ENCODE measurements around the gene PTTG1IP. TPM values are rescaled to one million over a fixed set of nuclear protein-coding genes. Genes with fewer than 3 reads are reported as not detected.

The PTTG1IP gene
- total RNA-seq, 1 experiment from 2014 or later = 96.0 TPM

- Mint-ChIP-seq H3K36me3 (peaks cover 69% of the 10 kb centered on the region), H3K4me3 (no peak overlapping the region), H3K4me1 (no peaks in the 10 kb centered on the region), H3K27me3 (ENCODE audit: low read depth) (no peaks in the 10 kb centered on the region), H3K27ac (no peak overlapping the region), H3K9me3 (no peaks in the 10 kb centered on the region)
- ChIA-PET POLR2A (no interaction called here), CTCF (no interaction called here)
- ATAC-seq (no peak), DNase-seq (ENCODE audit: low spot score) (no peak)
- TF ChIP-seq RELA (CRISPR knock-in tag; IDR thresholded peaks at IDR 0.05; ENCODE audit: borderline replicate concordance) = no peak
- no peak for TF ChIP-seq ZSCAN18 (CRISPR knock-in tag; IDR thresholded peaks at IDR 0.05)
- TF ChIP-seq USF1 (CRISPR knock-in tag; IDR thresholded peaks at IDR 0.05) = no peak
- no peak for TF ChIP-seq ZNF317 (CRISPR knock-in tag; IDR thresholded peaks at IDR 0.05; ENCODE audit: borderline replicate concordance, low read depth)
- no peak for TF ChIP-seq RORB (CRISPR knock-in tag; IDR thresholded peaks at IDR 0.05)
- no peak for TF ChIP-seq FOXP4 (CRISPR knock-in tag; IDR thresholded peaks at IDR 0.05)
- no peak for TF ChIP-seq ZNF423 (CRISPR knock-in tag; IDR thresholded peaks at IDR 0.05)
- no peak for TF ChIP-seq E2F1 (CRISPR knock-in tag; IDR thresholded peaks at IDR 0.05)
- TF ChIP-seq ZBTB21 (CRISPR knock-in tag; IDR thresholded peaks at IDR 0.05; ENCODE audit: borderline replicate concordance) = no peak
- TF ChIP-seq E2F5 (CRISPR knock-in tag; IDR thresholded peaks at IDR 0.05) = no peak
- TF ChIP-seq ZNF425 (CRISPR knock-in tag; conservative IDR thresholded peaks at IDR 0.05) = no peak
- TF ChIP-seq PRDM15 (CRISPR knock-in tag; IDR thresholded peaks at IDR 0.05) = no peak
- no peak for TF ChIP-seq EMX1 (CRISPR knock-in tag; IDR thresholded peaks at IDR 0.05)
- no peak for TF ChIP-seq ETV6 (CRISPR knock-in tag; IDR thresholded peaks at IDR 0.05)
- no peak for TF ChIP-seq NFYB (CRISPR knock-in tag; conservative IDR thresholded peaks at IDR 0.05; ENCODE audit: low read depth)
Measured at GRCh38 chr21:44854391-44854663, 19.2 kb downstream of the PTTG1IP start.
